SK-N-MC (cell line): ENCODE data around the gene TRIM63.

Experiments used
- EZH2 ChIP-seq: fragments of 200-600 bp; sonication (generic); IDR thresholded peaks from one replicate; pipeline ENCODE4 v1.6.1; 2017; ENCODE audit warnings: antibody characterized with exemption
- FOXP2 ChIP-seq: optimal IDR thresholded peaks from 2 replicates; pipeline ENCODE3; 2011; ENCODE audit warnings: mild to moderate bottlenecking, moderate library complexity; ENCODE audit not compliant: insufficient read depth; ENCODE audit errors: extremely low read length, control extremely low read depth
- POLR2AphosphoS5 ChIP-seq: IDR thresholded peaks from 2 replicates; pipeline ENCODE4 v1.6.1; 2012; ENCODE audit warnings: mild to moderate bottlenecking, low read depth, low read length, borderline replicate concordance

DNA sequence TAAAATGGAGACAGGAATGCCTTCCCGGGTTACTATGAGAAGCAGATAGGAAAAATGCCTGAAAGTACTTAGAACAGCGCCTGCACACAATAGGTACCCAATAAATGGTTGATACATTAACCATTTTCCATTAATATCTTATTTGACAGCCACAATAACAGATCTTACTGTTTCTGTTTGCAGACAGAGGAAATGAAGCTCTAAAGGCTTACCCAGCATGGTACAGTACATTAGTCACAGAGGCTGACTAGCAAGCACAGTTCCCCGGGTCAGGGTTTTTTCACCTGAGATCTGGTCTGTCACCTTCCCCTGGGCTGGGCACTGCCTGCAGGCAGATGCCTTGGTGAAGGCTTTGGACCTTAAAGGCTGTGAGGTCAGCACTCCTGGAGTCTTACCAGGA is 2.9 kb downstream of the TRIM63 start:
- TF ChIP-seq EZH2 (no peak), POLR2AphosphoS5 (no peak), FOXP2 (no peak)
